Suppressor macrophage treated with lipopolysaccharide for 1 hour (primary cell): ENCODE results near the gene IL1RL2.

Experiments
- DNase-seq, 3 donors: peaks; one replicate each; pipeline ENCODE4 v3.0.0-alpha.2; 2020 to 2022

Gene IL1RL2

GRCh38 chr2:102268510-102269199, 81.8 kb downstream of the IL1RL2 start:
- DNase-seq, result no peak

- peak; percentile 32 to 82 (median 72) for DNase-seq
These were observed 82.3 kb downstream of the IL1RL2 start for GRCh38 chr2:102269200-102269524.

DNA sequence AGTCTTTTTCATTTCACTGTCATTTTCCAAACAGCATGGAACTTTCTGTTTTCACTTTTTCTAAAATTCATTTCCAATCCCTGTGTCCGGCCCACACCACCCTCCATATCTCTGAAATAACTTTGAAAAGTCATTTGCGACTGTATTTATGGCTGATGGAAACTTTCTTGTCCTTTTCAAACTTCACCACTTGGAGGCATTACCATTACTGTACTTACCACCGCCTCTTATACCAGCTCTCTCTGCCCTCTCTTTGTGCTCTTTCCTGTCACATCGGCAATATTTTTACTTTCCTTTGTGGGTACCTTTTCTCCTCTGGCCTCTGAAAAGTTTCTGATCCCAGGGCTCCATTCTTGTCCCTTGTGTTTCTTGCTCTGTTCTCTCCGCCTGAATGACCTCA, 85.0 kb downstream of the IL1RL2 start:
- no peak for DNase-seq

DNA sequence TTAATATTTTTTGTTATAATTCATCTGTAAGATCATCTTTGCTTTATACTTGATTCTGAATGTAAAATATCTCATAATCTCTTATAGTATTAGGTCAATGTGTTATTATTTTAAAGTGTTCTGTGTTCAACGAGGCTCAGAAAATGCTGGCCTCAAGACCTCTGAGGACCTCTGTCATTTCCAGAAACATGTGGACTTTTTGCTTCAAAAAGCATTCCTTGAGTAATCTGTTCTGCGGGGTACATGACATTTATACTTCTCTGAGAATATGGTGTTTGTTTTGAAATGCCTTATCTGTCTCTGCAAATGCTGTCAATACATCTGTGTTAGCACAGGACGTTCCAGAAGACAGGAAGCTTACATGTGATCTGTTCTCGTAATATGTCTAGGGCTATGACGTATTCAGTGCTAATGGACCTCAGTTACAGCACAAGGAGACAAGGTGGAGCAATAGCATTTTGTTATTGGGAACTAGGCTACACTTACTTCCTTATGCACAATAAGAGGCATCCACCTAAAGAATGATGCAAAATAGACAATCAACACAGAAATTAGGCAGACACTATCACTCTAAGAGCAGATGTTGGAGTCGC, 86.9 kb downstream of the IL1RL2 start:
- peak; percentile 31 to 66 (median 61) for DNase-seq

GRCh38 chr2:102276549-102277201, 89.9 kb downstream of the IL1RL2 start:
- DNase-seq, result no peak

- DNase-seq, result no peak
These were observed 90.4 kb downstream of the IL1RL2 start for GRCh38 chr2:102277202-102277700.

DNA sequence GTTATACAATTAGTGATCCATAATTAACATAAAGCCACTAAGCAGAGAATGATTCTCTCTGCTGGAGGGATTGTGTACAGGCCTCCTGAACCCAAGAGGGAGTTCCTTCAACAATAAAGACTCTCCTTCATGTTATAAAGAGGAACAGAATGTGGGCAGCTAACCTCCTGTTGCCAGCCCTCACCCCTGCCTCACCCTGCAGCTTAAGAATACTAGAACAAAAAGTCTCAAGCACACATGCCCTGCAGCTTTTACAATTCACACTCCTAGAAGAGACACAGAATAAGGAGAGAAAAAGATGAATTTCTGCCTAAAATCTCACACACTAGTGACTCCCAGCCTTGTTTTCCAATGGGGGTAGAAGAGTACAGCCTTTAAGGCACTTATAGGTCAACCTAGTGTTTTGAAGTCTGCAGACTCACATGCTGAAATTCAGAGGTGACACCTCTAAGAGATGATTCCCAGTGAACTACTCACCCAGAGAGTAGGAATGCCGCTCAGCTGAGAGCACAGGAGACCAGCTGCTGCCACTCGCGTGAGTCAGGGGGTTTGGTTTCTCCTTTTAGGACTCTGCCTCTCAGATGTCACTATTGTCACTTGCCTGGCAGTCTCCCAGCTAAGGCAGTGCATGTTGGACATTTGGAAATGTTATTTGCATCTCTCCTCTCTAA, 92.0 kb downstream of the IL1RL2 start:
- DNase-seq, result peak; percentile 36 to 43 (median 43)

GRCh38 chr2:102279391-102279735, 92.5 kb downstream of the IL1RL2 start:
- DNase-seq, result no peak

DNA sequence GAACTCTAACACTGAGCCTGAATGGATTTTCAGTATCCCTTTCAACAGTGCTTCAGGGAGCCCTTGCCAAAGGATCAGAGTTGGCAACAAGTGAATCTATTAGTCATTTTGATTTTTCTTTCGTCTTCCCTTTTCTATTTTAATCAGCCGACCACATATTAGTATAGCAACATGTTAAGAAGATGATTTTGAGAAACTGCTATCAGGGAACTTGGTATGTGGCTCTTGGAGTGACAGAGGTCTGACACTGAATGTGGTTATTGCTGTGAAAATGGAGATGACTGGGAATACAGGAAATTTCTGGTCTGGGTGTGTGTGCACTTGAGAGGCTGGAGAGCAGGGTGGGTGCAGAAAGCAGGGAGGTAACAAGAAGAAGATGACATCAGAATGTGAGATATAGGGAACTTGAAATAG, 95.9 kb downstream of the IL1RL2 start:
- DNase-seq, result peak; percentile 33 to 71 (median 69)

- peak; percentile 18 to 39 (median 38) for DNase-seq
These were observed 97.2 kb downstream of the IL1RL2 start for GRCh38 chr2:102283996-102284395.

GRCh38 chr2:102284611-102285010, 97.8 kb downstream of the IL1RL2 start:
- DNase-seq, result no peak

- DNase-seq, result no peak
These were observed 98.5 kb downstream of the IL1RL2 start for GRCh38 chr2:102285368-102285767.

DNA sequence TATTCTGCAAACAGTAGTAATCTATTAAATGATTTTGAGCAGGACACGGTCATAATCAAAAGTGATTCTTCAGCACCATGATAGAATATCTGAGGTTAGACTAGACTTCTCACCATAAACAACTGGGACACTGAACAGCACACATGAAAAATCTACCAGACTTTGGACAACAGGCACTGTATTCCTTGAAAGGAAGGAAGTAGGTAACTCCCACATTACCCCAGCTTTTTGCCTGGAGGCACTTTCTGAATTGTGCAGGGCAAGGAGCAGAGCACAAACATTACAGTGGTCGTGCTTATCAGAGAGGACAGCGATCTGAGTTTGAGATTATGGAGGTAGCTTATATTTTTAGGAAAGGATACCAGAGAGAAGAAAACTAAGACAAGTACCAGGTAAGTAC, 99.2 kb downstream of the IL1RL2 start:
- DNase-seq, result no peak

DNA sequence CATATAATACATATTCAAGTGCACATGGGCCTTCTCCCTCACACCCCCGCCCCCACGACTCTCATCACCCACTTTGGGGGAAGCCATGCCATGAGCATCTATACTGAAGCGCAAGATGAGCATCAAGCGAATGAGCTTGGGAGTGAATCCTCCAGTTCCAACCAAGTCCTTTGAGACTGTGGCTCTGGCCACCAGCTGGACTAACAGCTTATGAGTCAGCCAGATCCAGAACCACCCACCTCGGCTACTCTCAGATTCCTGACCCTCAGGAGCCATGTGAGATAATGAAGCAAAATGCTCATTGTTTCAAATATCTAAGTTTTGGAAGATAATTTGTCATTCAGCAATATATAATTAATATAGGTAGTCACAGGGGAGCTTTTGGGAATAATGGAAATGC, 102.3 kb downstream of the IL1RL2 start:
- DNase-seq, result peak in 1 of 3 donors; percentile 26
